ENCODE measurements around the gene HOXC5. TPM values are rescaled to one million over a fixed set of nuclear protein-coding genes. Genes with fewer than 3 reads are reported as not detected.

HOXC5 gene
- total RNA-seq, 4 donors from 2014 or later, result 1.4 to 2.7 (median 1.7) TPM

GRCh38 chr12:54056110-54056509 lies 23.3 kb downstream of the HOXC5 start:
- Histone ChIP-seq H3K27me3 (peaks cover 0 to 18% of the 10 kb centered on the region in 2 donors), H3K27ac (peak overlapping the region in 2 of 4 donors; percentile 49 to 88), H3K4me1 (peaks cover 0 to 68% (median 4%) of the 10 kb centered on the region in 4 donors), H3K4me3 (no peak overlapping the region), H3K36me3 (no peaks in the 10 kb centered on the region), H3K9me3 (no peaks in the 10 kb centered on the region)
- no peak for TF ChIP-seq POLR2A (IDR thresholded peaks at IDR 0.05)
- DNase-seq (ENCODE audit: low spot score in 2 of 2), result no peak

GRCh38 chr12:54058128-54058768 lies 25.4 kb downstream of the HOXC5 start:
- H3K36me3 ChIP-seq, result no peaks in the 10 kb centered on the region
- H3K27ac ChIP-seq, result peak overlapping the region in 3 of 4 donors; percentile 9 to 88 (median 49)
- H3K27me3 ChIP-seq, result peaks cover 0 to 18% of the 10 kb centered on the region in 2 donors
- TF ChIP-seq EP300 (IDR thresholded peaks at IDR 0.05), result no peak
- no peak for TF ChIP-seq POLR2A (IDR thresholded peaks at IDR 0.05)
- no peak for TF ChIP-seq CTCF (IDR thresholded peaks at IDR 0.05)
- no peaks in the 10 kb centered on the region for H3K9me3 ChIP-seq
- no peak for DNase-seq (ENCODE audit: low spot score in 2 of 2)
- H3K4me1 ChIP-seq, result peaks cover 0 to 47% (median 0%) of the 10 kb centered on the region in 4 donors
- 46 to 50% methylated on average over 14 of the region's 14 CpGs for WGBS, 2 donors
- no peak overlapping the region for H3K4me3 ChIP-seq

- Histone ChIP-seq H3K36me3 (no peaks in the 10 kb centered on the region), H3K9me3 (no peaks in the 10 kb centered on the region), H3K4me3 (peak overlapping the region in 1 of 4 donors; percentile 6), H3K4me1 (peaks cover 0 to 37% (median 0%) of the 10 kb centered on the region in 4 donors), H3K27ac (peak overlapping the region in 3 of 4 donors; percentile 14 to 63 (median 49)), H3K27me3 (peaks cover 0 to 15% of the 10 kb centered on the region in 2 donors)
- DNase-seq (ENCODE audit: low spot score in 2 of 2), result no peak
- TF ChIP-seq POLR2A (IDR thresholded peaks at IDR 0.05), result no peak
- TF ChIP-seq CTCF (IDR thresholded peaks at IDR 0.05), result no peak
- TF ChIP-seq EP300 (IDR thresholded peaks at IDR 0.05), result no peak
- WGBS, 2 donors, result 28 to 35% methylated on average over 7 of the region's 7 CpGs
Measured at GRCh38 chr12:54059668-54060067, 26.8 kb downstream of the HOXC5 start.

- 38 to 41% methylated on average over 38 of the region's 38 CpGs for WGBS, 2 donors
- H3K27ac ChIP-seq, result peak overlapping the region; percentile 5 to 63 (median 32)
Measured at GRCh38 chr12:54060174-54060974, 27.5 kb downstream of the HOXC5 start.

More at GRCh38 chr12:54060174-54060974, 27.5 kb downstream of the HOXC5 start:
- no peak for DNase-seq (ENCODE audit: low spot score in 2 of 2)
- Histone ChIP-seq H3K36me3 (no peaks in the 10 kb centered on the region), H3K4me3 (peak overlapping the region in 2 of 4 donors; percentile 6 to 19), H3K27me3 (peaks cover 0 to 15% of the 10 kb centered on the region in 2 donors), H3K4me1 (peaks cover 0 to 32% (median 0%) of the 10 kb centered on the region in 4 donors), H3K9me3 (no peaks in the 10 kb centered on the region)
- TF ChIP-seq POLR2A (IDR thresholded peaks at IDR 0.05) (no peak), CTCF (IDR thresholded peaks at IDR 0.05) (no peak), EP300 (IDR thresholded peaks at IDR 0.05) (no peak)
